ENCODE results near the gene AFAP1.

DNA sequence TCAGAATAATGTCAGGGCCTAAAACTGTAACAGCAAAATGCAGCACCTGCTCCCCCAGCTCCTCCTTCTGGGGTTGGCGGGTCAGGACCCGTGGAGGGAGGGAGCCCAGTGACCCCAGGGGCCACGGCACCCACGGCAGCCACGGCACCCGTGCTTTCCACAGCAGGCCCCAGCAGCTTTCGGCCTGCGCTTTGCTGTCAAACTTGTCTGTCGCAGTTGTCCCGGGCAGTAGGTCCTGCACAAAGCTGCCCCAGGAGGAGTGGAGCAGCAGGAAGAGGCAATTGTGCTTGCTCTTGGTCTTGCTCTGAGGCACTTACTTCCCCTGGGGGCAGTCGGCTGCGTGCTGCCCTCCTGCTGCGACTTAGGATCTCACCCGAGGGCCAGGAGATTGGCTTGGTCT lies 183.6 kb downstream of the AFAP1 start:
- no peak for TF ChIP-seq EZH2phosphoT487 (IDR thresholded peaks at IDR 0.05; ENCODE audit: borderline replicate concordance)
- TF ChIP-seq CTCF (conservative IDR thresholded peaks at IDR 0.05; ENCODE audit: low read length) = no peak

All from Loucy (cell line).